Measurements from ENCODE around the gene OR2V2. TPM values are rescaled to one million over a fixed set of nuclear protein-coding genes. Genes with fewer than 3 reads are reported as not detected.
A peak's percentile ranks its signal among the peaks of the same experiment; 100 is the strongest.

Gene OR2V2
- total and polyA plus RNA-seq, 4 donors: not detected

GRCh38 chr5:181187500-181188213, 40.3 kb downstream of the OR2V2 start:
- peaks cover 0 to 16% (median 0%) of the 10 kb centered on the region in 5 donors for H3K4me1 ChIP-seq (ENCODE audit: control insufficient read depth in 5 of 5, insufficient read depth in 5 of 5, low read length in 5 of 5)
- peak overlapping the region in 1 of 2 donors; percentile 2 for H3K27ac ChIP-seq (ENCODE audit: low read depth in 1 of 2, low read length in 1 of 2)
- DNase-seq: peak; percentile 85 to 89 (median 85)
- no peak for TF ChIP-seq CTCF (IDR thresholded peaks at IDR 0.05; ENCODE audit: control extremely low read depth, extremely low read depth)
- H3K4me3 ChIP-seq: no peak overlapping the region
- WGBS, 2 donors: 5 to 6% methylated on average over 37 of the region's 37 CpGs
- no peaks in the 10 kb centered on the region for H3K9me3 ChIP-seq (ENCODE audit: control insufficient read depth in 4 of 4, insufficient read depth in 3 of 4, low read length in 3 of 4)
- no peaks in the 10 kb centered on the region for H3K36me3 ChIP-seq (ENCODE audit: control insufficient read depth in 4 of 4, insufficient read depth in 4 of 4, low read length in 4 of 4)
- H3K27me3 ChIP-seq (ENCODE audit: control insufficient read depth in 3 of 3, insufficient read depth in 3 of 3, low read length in 2 of 3): no peaks in the 10 kb centered on the region
- no peak overlapping the region for H3K9ac ChIP-seq (ENCODE audit: insufficient read depth in 1 of 2, low read length in 2 of 2)
- ATAC-seq (ENCODE audit: insufficient read depth, low FRiP score): no peak

- no peaks in the 10 kb centered on the region for H3K9me3 ChIP-seq (ENCODE audit: control insufficient read depth in 4 of 4, insufficient read depth in 3 of 4, low read length in 3 of 4)
- H3K4me3 ChIP-seq: peak overlapping the region; percentile 73
- WGBS, 2 donors: 0 to 1% methylated on average over 35 of the region's 35 CpGs
- H3K4me1 ChIP-seq (ENCODE audit: control insufficient read depth in 5 of 5, insufficient read depth in 5 of 5, low read length in 5 of 5): peaks cover 0 to 18% (median 0%) of the 10 kb centered on the region in 5 donors
- DNase-seq: peak; percentile 87 to 93 (median 93)
- H3K27me3 ChIP-seq (ENCODE audit: control insufficient read depth in 3 of 3, insufficient read depth in 3 of 3, low read length in 2 of 3): no peaks in the 10 kb centered on the region
- peak overlapping the region in 1 of 2 donors; percentile 74 for H3K9ac ChIP-seq (ENCODE audit: insufficient read depth in 1 of 2, low read length in 2 of 2)
- no peaks in the 10 kb centered on the region for H3K36me3 ChIP-seq (ENCODE audit: control insufficient read depth in 4 of 4, insufficient read depth in 4 of 4, low read length in 4 of 4)
- H3K27ac ChIP-seq (ENCODE audit: low read depth in 1 of 2, low read length in 1 of 2): peak overlapping the region; percentile 64 to 80
- TF ChIP-seq CTCF (IDR thresholded peaks at IDR 0.05; ENCODE audit: control extremely low read depth, extremely low read depth): no peak
- ATAC-seq (ENCODE audit: insufficient read depth, low FRiP score): no peak
Observed at GRCh38 chr5:181188700-181189362, 41.4 kb downstream of the OR2V2 start.

GRCh38 chr5:181189363-181189961, 42.1 kb downstream of the OR2V2 start:
- peak overlapping the region; percentile 73 for H3K4me3 ChIP-seq
- WGBS, 2 donors: 0% methylated on average over 41 of the region's 41 CpGs
- no peak for TF ChIP-seq CTCF (IDR thresholded peaks at IDR 0.05; ENCODE audit: control extremely low read depth, extremely low read depth)
- no peaks in the 10 kb centered on the region for H3K27me3 ChIP-seq (ENCODE audit: control insufficient read depth in 3 of 3, insufficient read depth in 3 of 3, low read length in 2 of 3)
- DNase-seq (peak in 1 of 3 donors; percentile 35), ATAC-seq (ENCODE audit: insufficient read depth, low FRiP score) (no peak)
- H3K4me1 ChIP-seq (ENCODE audit: control insufficient read depth in 5 of 5, insufficient read depth in 5 of 5, low read length in 5 of 5): peaks cover 0 to 18% (median 0%) of the 10 kb centered on the region in 5 donors
- peak overlapping the region in 1 of 2 donors; percentile 40 for H3K9ac ChIP-seq (ENCODE audit: insufficient read depth in 1 of 2, low read length in 2 of 2)
- no peaks in the 10 kb centered on the region for H3K36me3 ChIP-seq (ENCODE audit: control insufficient read depth in 4 of 4, insufficient read depth in 4 of 4, low read length in 4 of 4)
- H3K27ac ChIP-seq (ENCODE audit: low read depth in 1 of 2, low read length in 1 of 2): peak overlapping the region; percentile 26 to 78
- H3K9me3 ChIP-seq (ENCODE audit: control insufficient read depth in 4 of 4, insufficient read depth in 3 of 4, low read length in 3 of 4): no peaks in the 10 kb centered on the region

Data from lung (tissue), 12 donors.